AG08396 (cell line): Measurements from ENCODE around the gene AMOTL1.

Experiments
- DNase-seq: peaks from one replicate; pipeline ENCODE4 v3.0.0; 2012; ENCODE audit warnings: low spot score, mixed read lengths

Gene AMOTL1

DNA sequence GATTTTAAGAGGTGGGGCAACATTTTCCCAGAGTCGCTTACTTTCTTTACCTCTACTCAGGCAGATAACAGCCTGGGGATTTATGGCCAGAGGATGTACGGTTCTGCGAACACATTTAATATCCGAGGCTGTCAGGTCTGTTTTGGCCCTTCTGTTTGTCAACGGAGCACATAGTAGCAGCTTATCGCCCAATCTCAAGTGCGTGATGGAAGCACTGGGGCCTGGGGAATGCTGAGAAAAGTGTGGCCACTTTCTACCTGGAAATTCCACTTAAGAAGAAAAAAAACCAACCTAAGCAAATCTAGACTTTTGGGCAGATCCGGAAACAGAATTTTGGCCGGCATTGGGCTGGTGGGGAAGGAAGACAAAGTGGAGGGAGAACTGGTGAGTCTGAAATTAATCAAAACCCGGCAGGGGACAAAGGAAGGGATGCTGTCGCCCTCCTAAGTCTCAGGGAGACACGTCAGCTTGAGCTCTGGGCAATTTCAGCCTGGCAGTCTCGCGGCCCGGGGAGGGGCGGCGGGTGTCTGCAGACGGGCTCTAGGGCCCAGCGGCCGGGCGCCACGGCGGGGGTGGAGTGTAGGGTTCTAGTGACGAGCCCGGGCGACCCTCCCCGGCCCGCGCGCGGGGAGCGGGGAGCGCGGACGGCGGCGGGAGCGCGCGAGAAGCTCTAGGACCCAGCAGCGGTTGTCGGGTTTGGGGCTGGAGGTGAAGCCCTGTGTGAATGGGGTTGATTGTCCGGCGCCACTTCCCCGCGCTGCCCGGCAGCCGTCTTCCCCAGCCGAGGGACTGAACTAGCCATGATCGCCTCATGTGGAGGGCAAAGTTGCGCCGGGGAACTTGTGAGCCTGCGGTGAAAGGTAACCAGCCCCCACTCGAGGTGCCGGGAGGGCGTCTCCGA lies at the start of gene AMOTL1:
TSS of gene AMOTL1 (plus strand) at position 656 of the 901 bp plus-strand sequence. CDS start at position 812, 156 bp downstream.
- DNase-seq = peak; percentile 86

DNA sequence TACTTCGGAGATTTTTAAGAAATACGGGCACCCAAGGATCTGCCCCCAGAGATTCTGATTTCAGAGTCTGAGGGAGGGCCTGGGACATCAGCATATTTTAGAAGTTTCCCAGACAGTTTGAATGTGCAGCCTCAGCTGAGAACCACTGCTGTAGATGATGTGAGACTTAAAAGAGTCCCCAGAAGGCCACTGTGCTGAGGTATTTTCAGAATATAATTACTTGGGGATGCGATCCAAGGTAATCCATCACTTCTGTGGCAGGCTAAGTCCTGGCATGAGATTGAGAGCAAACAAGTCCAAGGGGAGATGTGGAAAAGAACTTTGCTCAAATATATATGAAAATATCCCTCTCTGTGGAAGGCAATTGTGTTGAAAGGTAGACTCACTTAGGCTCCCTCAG lies 48.3 kb upstream of the AMOTL1 start:
- DNase-seq = no peak

GRCh38 chr11:94721565-94722292 lies 46.4 kb upstream of the AMOTL1 start:
- no peak for DNase-seq

DNA sequence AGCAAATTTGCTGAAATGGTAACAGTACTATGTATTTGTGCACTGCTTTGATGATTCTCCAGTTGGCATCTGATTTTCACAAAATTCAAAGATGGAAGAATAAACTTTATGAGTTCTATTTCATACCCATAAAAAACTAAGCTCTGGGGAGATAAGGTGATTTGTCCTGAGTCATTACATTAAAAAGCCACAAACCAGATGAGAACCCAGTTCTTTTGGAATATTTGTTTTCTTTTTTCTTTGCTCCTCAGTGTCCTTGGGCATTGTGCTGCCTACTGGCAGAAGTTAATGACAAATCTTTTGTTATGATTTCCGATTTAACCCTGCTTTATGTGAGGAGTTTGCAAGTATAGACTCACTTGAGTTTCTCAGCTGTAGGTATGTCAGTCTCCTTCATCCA lies 45.4 kb upstream of the AMOTL1 start:
- no peak for DNase-seq

GRCh38 chr11:94725097-94725496 lies 43.1 kb upstream of the AMOTL1 start:
- no peak for DNase-seq

DNA sequence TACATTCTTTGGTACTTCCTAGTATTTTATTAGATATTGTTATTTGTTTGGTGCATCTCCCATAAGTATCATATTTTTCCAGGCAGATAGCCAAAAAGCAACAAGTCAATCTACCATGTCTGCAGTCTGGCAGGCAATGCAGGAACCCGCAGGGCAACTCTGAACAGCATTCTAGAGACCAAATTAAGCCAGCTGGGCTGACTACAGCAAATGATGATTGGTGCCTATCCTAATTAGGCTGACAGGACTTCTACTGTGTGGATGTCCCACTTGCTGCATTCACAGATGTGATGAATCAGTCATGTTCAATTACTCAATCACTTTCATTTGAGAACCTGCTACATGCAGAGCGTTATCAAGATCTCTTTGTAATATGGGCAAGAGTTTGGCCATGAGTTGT lies 40.3 kb upstream of the AMOTL1 start:
- DNase-seq = no peak

DNA sequence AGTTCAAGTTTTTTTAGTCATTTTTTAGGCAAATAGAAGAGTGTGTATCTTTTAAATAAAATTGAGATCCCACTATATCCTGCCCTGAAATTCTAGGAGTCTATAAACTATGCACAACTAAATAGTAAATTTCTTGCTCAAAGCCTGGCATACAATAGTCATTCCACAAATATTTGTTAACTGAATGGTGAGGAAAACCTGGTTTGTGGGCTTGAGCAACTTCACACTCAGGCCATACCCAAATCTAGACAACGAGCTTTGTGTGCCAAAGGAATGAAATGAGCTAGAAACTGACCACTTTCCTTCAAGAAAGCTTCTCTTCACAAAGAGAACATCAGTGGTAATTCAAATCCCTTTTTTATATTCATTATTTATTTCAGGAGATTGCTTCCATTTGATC lies 39.6 kb upstream of the AMOTL1 start:
- no peak for DNase-seq

- DNase-seq = no peak
Measured at GRCh38 chr11:94728966-94729751, 39.0 kb upstream of the AMOTL1 start.

GRCh38 chr11:94730153-94730552 lies 38.0 kb upstream of the AMOTL1 start:
- no peak for DNase-seq

- peak; percentile 47 for DNase-seq
Measured at GRCh38 chr11:94731880-94732601, 36.1 kb upstream of the AMOTL1 start.

DNA sequence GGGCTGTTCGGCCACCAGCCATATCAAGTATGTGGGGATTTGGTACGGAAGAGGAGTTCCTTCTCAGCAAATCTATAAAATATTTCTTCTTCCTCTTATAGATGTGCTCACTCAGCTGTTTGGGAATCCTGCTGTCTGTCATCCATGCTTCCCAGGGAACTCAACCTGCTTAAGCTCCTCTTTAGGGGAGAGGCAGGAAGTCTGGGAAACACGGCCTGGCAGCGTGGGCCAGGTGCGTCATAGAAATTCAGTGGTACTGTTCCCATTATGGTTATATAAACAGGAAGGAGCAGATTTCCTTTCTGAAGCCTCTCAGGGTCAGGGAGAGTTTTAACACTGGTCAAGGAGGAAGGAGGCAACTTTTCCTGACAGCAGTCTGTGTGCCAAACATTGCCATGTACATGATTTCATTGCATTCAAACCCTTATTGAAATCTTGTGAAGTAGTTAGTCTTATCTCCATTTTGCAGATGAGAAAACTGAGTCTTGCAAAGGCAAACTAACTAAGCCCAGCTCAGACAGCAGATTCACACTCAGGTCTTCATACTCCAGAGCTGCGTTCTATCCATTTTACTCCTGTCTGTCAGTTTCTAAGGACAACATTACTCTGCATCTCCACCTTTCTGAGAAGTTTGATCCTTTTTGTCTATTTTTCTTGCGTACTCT lies 35.4 kb upstream of the AMOTL1 start:
- no peak for DNase-seq

GRCh38 chr11:94734563-94735275 lies 33.4 kb upstream of the AMOTL1 start:
- DNase-seq = no peak

DNA sequence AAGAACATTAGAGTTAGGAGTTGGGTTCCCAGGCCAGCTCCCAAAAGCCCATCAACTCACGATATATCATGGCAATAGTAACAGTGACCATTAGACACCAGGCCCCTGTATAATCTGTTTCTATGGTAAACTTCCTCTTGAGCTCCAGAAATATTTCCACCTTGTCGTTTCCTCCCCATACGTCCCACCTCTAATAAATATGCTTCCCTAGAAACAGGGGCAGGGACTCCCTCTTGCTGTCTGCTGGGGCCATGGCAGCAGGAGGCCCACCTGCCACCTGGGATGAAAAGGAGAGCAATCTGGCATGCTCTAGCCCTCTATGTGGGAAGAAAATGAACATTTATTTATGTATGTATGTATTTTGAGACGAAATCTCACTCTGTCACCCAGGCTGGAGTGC lies 32.2 kb upstream of the AMOTL1 start:
- no peak for DNase-seq

GRCh38 chr11:94737171-94737611 lies 31.0 kb upstream of the AMOTL1 start:
- peak; percentile 43 for DNase-seq

DNA sequence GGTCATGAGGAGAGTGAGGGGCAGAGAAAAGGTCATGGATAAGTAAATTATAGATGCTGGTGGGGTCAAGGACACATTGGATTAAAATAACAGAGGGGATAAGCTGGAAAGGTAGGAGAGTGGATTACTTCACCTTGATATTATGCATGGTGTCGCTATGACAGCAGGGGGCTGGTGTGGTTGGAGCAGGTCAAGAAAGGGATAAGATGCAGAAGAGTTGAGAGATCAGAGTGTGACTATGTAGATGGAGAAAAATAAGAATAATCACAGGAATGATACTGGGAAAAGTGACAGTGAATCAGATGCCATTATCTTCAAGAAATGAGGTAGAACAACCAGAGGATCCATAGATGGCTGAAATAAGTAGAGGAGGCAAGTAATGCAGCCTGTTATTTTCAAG lies 29.4 kb upstream of the AMOTL1 start:
- no peak for DNase-seq

DNA sequence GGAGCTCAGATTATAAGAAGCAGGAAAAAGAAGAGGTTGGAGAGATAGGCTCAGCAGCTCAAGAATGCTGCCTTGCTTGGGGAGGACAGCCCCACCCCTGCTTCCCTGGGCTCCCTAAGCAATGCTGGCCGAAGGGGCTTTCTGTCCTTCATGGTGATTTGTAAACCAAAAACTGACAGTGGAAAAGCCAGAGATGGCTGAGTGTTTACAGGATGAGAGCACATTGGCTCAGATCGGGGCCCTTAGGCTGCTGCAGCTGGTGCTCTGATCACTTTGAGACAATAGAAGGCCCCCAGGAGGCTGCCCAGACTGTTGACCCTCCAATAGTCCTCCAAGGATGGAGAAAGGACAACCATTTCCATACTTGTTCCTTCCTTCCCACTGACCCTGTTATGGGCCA lies 28.8 kb upstream of the AMOTL1 start:
- no peak for DNase-seq

- peak; percentile 66 for DNase-seq
Measured at GRCh38 chr11:94740083-94741021, 27.8 kb upstream of the AMOTL1 start.

- peak; percentile 81 for DNase-seq
Measured at GRCh38 chr11:94741022-94741679, 27.0 kb upstream of the AMOTL1 start.

DNA sequence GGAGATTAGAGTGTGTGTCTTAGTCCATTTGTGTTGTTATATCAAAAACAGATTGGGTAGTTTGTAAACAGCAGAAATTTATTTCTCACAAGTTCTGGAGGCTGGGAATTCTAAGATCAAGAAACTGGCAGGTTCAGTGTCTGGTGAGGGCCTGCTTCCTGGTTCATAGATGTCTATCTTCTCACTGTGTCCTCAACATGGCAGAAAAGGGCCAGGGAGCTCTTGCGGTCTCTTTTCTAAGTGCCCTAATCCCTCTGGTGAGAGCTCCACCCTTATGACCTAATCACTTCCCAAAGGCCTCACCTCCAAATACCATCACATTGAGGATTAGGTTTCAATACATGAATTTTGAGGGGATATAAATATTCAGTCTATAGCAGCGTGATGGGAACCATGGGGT lies 25.5 kb upstream of the AMOTL1 start:
- no peak for DNase-seq
